ENCODE measurements around the gene NME4. TPM values are rescaled to one million over a fixed set of nuclear protein-coding genes. Genes with fewer than 3 reads are reported as not detected.

NME4 gene
- total RNA-seq, 1 experiment from 2014 or later: 140 TPM

DNA sequence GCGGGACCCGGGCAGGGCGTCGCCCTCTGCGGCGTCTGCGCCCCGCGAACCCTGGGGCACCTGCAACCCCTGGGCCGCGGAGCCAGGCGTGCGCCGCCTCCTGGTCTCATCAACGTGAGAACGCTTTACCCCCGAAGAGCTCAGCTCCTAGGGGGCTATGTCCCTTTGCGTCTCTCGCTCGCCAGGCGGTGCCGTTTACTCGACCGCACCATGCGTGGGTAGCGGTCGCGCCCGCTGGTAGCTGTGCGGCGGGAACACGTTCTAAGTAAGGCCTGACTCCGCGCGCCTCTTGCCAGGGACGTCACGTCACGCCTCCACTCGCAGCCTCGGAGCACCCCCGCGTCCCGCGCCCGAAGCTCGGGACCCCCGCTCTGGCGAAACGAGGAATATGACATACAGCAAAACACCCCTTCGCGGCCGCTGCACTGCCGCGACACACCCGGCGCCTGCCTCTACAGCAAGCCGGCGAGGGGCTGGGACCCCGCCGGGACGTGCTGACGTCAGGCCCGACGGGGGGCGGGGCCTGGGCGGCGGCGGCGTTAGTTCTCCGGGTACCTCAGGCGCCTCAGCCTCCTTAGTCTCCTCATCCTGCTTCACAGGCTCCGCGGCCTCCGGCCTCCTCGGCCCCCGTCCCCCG is 28.2 kb downstream of the NME4 start, which contains the start of gene RAB11FIP3:
RAB11FIP3 (plus strand) TSS at position 568 of the 637 bp plus-strand sequence. CDS start 358 bp downstream, outside the sequence.
- peak; percentile 87 for DNase-seq (ENCODE audit: low read depth)

DNA sequence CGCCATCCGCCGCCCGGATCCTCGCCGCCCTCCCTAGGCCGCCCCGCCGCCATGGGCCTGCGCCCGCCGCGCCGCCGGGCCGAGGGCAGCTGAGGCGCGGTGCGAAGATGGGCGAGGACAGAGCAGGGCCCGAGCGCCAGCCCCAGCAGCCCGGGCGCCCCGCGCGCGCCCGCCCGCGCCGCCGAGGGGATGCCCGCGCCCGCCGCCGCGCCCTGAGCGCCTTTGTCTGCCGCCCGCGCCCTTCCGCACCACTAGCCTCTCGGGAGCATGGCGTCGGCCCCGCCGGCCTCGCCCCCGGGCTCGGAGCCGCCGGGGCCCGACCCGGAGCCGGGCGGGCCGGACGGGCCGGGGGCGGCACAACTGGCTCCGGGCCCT is 28.7 kb downstream of the NME4 start:
- no peak for DNase-seq (ENCODE audit: low read depth)

GRCh38 chr16:426115-426905 is 29.3 kb downstream of the NME4 start:
- DNase-seq (ENCODE audit: low read depth): no peak

- DNase-seq (ENCODE audit: low read depth): no peak
Measured at GRCh38 chr16:426906-427249, 29.9 kb downstream of the NME4 start.

DNA sequence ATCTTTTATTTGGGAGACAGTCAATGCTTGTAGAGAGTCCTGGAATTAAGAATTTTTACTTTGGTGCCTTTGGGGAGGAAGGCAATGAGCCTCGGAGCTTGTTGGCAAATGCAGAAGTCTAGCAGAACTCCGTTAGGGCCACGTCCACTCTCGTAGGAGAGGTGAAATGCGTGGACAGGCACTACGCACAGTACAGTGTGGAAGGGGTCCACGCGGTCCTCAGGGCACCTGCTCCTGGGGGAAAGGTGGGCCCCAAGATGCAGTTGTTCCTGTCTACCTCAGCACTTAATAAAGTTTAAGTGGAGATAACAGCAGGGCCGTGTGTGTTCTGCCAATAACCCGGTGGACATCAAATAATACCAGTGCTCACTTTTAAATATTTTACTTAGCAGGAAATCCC is 30.3 kb downstream of the NME4 start:
- DNase-seq (ENCODE audit: low read depth): no peak

- no peak for DNase-seq (ENCODE audit: low read depth)
Measured at GRCh38 chr16:430904-431303, 33.9 kb downstream of the NME4 start.

DNA sequence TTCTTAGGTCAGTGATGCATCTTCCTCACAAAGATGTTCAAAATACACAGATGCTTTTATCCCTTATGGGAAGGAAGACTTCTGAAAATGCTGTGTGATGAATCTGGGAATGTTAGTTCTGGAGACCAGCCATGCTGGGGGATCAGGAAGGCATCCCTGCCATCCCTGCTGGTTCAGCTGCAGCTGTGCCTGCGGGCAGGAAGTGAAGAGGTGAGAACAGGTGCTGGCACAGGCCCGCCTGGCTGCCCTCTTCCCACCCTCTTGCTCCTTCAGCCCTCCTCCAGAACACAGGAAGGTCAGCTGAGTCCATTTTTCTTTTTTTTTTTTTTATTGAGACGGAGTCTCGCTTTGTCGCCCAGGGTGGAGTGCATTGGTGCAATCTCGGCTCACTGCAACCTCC is 43.6 kb downstream of the NME4 start:
- no peak for DNase-seq (ENCODE audit: low read depth)

GRCh38 chr16:441447-441846 is 44.4 kb downstream of the NME4 start:
- no peak for DNase-seq (ENCODE audit: low read depth)

GRCh38 chr16:442976-443375 is 46.0 kb downstream of the NME4 start:
- no peak for DNase-seq (ENCODE audit: low read depth)

GRCh38 chr16:444027-444426 is 47.0 kb downstream of the NME4 start:
- no peak for DNase-seq (ENCODE audit: low read depth)

DNA sequence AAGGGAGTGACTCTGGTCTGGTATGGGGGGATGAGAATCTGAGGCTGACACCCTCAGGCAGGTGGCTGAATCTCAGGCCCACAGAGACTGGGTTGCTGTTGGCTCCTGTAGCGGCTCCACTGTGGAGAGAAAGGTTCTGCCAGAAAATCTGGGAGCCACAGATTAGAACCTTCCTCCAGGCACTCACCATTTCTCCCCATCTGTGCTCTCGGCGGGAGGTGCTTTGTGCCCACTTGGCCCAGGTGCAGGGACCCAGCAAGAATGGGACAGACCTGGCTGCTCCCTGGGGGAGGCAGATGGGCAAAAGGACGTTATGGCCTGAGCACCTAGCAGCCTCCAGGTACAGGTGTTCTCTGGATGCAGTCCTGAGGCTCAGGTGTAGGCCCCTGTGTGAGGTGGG is 48.6 kb downstream of the NME4 start:
- no peak for DNase-seq (ENCODE audit: low read depth)

Small RNA genes within 50 kb of the gene (small RNA-seq; reads per million reads assigned to genes)
- gene RF00019: not detected

Other genes starting within 250 kb of the NME4 start
- gene HBZ, start 244.6 kb upstream of the NME4 start, total RNA-seq (2014; rRNA removed; shearing (Covaris generic)): not detected in 2 replicates
- gene HBM, start 231.2 kb upstream of the NME4 start, total RNA-seq (2014; rRNA removed; shearing (Covaris generic)): not detected in 2 replicates
- not detected in 2 replicates for gene HBA2, start 224.3 kb upstream of the NME4 start, total RNA-seq (2014; rRNA removed; shearing (Covaris generic))
- not detected in 2 replicates for gene HBA1, start 220.5 kb upstream of the NME4 start, total RNA-seq (2014; rRNA removed; shearing (Covaris generic))
- gene HBQ1, start 216.7 kb upstream of the NME4 start, total RNA-seq (2014; rRNA removed; shearing (Covaris generic)): 2.0 and 3.6 TPM in 2 replicates
- 69.2 and 73.3 TPM in 2 replicates for gene LUC7L, start 167.8 kb upstream of the NME4 start, total RNA-seq (2014; rRNA removed; shearing (Covaris generic))
- 37.9 and 43.5 TPM in 2 replicates for gene FAM234A, start 162.4 kb upstream of the NME4 start, total RNA-seq (2014; rRNA removed; shearing (Covaris generic))
- 0.07 TPM in 1 of 2 replicates, not detected in the other for gene RGS11, start 121.3 kb upstream of the NME4 start, total RNA-seq (2014; rRNA removed; shearing (Covaris generic))
- 0.07 TPM in 1 of 2 replicates, not detected in the other for gene ARHGDIG, start 116.6 kb upstream of the NME4 start, total RNA-seq (2014; rRNA removed; shearing (Covaris generic))
- 1.2 TPM in 1 of 2 replicates, not detected in the other for gene PDIA2, start 114.0 kb upstream of the NME4 start, total RNA-seq (2014; rRNA removed; shearing (Covaris generic))
- 23.4 and 24.5 TPM in 2 replicates for gene AXIN1, start 44.5 kb upstream of the NME4 start, total RNA-seq (2014; rRNA removed; shearing (Covaris generic))
- gene MRPL28, start 26.7 kb upstream of the NME4 start, total RNA-seq (2014; rRNA removed; shearing (Covaris generic)): 206 and 251 TPM in 2 replicates
- gene PGAP6, start 15.2 kb upstream of the NME4 start, total RNA-seq (2014; rRNA removed; shearing (Covaris generic)): 53.3 and 67.0 TPM in 2 replicates
- 8.9 and 11.5 TPM in 2 replicates for gene DECR2, start 4.7 kb downstream of the NME4 start, total RNA-seq (2014; rRNA removed; shearing (Covaris generic))
- gene RAB11FIP3, start 28.4 kb downstream of the NME4 start, total RNA-seq (2014; rRNA removed; shearing (Covaris generic)): 21.3 and 27.9 TPM in 2 replicates
- gene CAPN15, start 130.5 kb downstream of the NME4 start, total RNA-seq (2014; rRNA removed; shearing (Covaris generic)): 92.4 and 122 TPM in 2 replicates
- gene PRR35, start 163.2 kb downstream of the NME4 start, total RNA-seq (2014; rRNA removed; shearing (Covaris generic)): 0.10 TPM in 1 of 2 replicates, not detected in the other
- gene NHLRC4, start 169.8 kb downstream of the NME4 start, total RNA-seq (2014; rRNA removed; shearing (Covaris generic)): 0.07 and 1.1 TPM in 2 replicates
- gene PIGQ, start 172.8 kb downstream of the NME4 start, total RNA-seq (2014; rRNA removed; shearing (Covaris generic)): 38.2 and 53.0 TPM in 2 replicates
- 12.9 and 15.2 TPM in 2 replicates for gene RAB40C, start 192.9 kb downstream of the NME4 start, total RNA-seq (2014; rRNA removed; shearing (Covaris generic))
- 0.03 and 0.14 TPM in 2 replicates for gene WFIKKN1, start 233.8 kb downstream of the NME4 start, total RNA-seq (2014; rRNA removed; shearing (Covaris generic))
- gene METTL26, start 239.1 kb downstream of the NME4 start, total RNA-seq (2014; rRNA removed; shearing (Covaris generic)): 190 and 194 TPM in 2 replicates
- gene MCRIP2, start 244.6 kb downstream of the NME4 start, total RNA-seq (2014; rRNA removed; shearing (Covaris generic)): 44.9 and 51.1 TPM in 2 replicates

All from HT1080 (cell line).